Endothelial cell of umbilical vein (primary cell): Measurements from ENCODE around the gene NLE1. TPM values are rescaled to one million over a fixed set of nuclear protein-coding genes. Genes with fewer than 3 reads are reported as not detected.

ENCODE experiments used
- BruUV-seq: library from RNA; stranded (reverse); fragments of 400-500 nt; replicated peaks from 2 replicates; lab custom pipeline; 2021; lab: Mats Ljungman, UMichigan
- CTCF ChIA-PET: fragments of 300-600, 350-600 bp; sonication (Branson Sonifier 250); formaldehyde crosslinking; loops from one replicate; lab custom pipeline; 2021; ENCODE audit warnings: antibody characterized with exemption, inconsistent platforms; lab: Charles Lee
- POLR2A ChIA-PET: fragments of 300-600, 350-600 bp; sonication (Branson Sonifier 250); formaldehyde crosslinking; loops from one replicate; lab custom pipeline; 2021; ENCODE audit warnings: antibody characterized with exemption, inconsistent platforms; lab: Charles Lee
- DNase-seq: peaks from one replicate; pipeline ENCODE4 v3.0.0-alpha.2; 2011; ENCODE audit warnings: low read depth, low spot score
- FAIRE-seq: peaks from 2 replicates; lab custom pipeline; 2011; peaks lifted over from hg19 to GRCh38; lab: Jason Lieb, UNC
- H2AFZ ChIP-seq: 2 replicates; pipeline ENCODE4 v1.6.0; 2012; ENCODE audit warnings: low read depth, low read length, control low read depth, inconsistent platforms
- H3K27ac ChIP-seq: 2 replicates; pipeline ENCODE4 v1.5.1; 2011; ENCODE audit warnings: low read depth, mild to moderate bottlenecking, control low read depth, low read length, moderate library complexity; ENCODE audit not compliant: insufficient read depth
- H3K27me3 ChIP-seq, 2 experiments: 2 replicates each; pipeline versions ENCODE4 v1.6.0 to v1.6.1; 2011; ENCODE audit warnings: low read length in 2 of 2, mixed read lengths in 1 of 2; ENCODE audit not compliant: control insufficient read depth in 2 of 2, insufficient read depth in 2 of 2
- H3K36me3 ChIP-seq, 2 experiments: 2 replicates in 1 of 2; 3 replicates in 1 of 2; pipeline ENCODE4 v1.5.1; 2011; ENCODE audit warnings: low read length in 2 of 2, mild to moderate bottlenecking in 1 of 2, moderate library complexity in 1 of 2; ENCODE audit not compliant: control insufficient read depth in 2 of 2, insufficient read depth in 2 of 2; ENCODE audit errors: extremely low read depth in 1 of 2
- H3K4me1 ChIP-seq: 3 replicates; pipeline ENCODE4 v1.5.1; 2011; ENCODE audit warnings: mild to moderate bottlenecking, low read length; ENCODE audit not compliant: control insufficient read depth, insufficient read depth; ENCODE audit errors: extremely low read depth
- H3K4me2 ChIP-seq: 2 replicates; pipeline ENCODE4 v1.6.1; 2011; ENCODE audit warnings: low read length, control low read depth, mixed read lengths; ENCODE audit not compliant: insufficient read depth
- H3K4me3 ChIP-seq, 3 experiments: fragments of 200-600 bp in 1 of 3; sonication (generic), shearing (Covaris generic) in 1 of 3; replicated peaks in 1 of 3; 2 replicates each; pipeline ENCODE4 v1.5.1; 2011 to 2016; ENCODE audit warnings: control low read depth in 3 of 3, low read length in 3 of 3, mild to moderate bottlenecking in 2 of 3, inconsistent platforms in 1 of 3, low read depth in 1 of 3, moderate library complexity in 1 of 3; ENCODE audit not compliant: insufficient read depth in 1 of 3
- H3K79me2 ChIP-seq: 2 replicates; pipeline ENCODE4 v1.6.0; 2012; ENCODE audit warnings: low read length, inconsistent platforms; ENCODE audit not compliant: control insufficient read depth, insufficient read depth
- H3K9ac ChIP-seq: replicated peaks from 2 replicates; pipeline ENCODE3; 2011; ENCODE audit warnings: low read length, control low read depth; ENCODE audit not compliant: insufficient read depth; ENCODE audit errors: extremely low read depth
- H3K9me1 ChIP-seq: replicated peaks from 3 replicates; pipeline ENCODE4 v1.6.0; 2011; ENCODE audit warnings: mild to moderate bottlenecking, low read length; ENCODE audit not compliant: control insufficient read depth, insufficient read depth; ENCODE audit errors: extremely low read depth
- H3K9me3 ChIP-seq: replicated peaks from 2 replicates; pipeline ENCODE4 v1.5.1; 2012; ENCODE audit warnings: low read length, inconsistent platforms; ENCODE audit not compliant: control insufficient read depth, insufficient read depth
- H4K20me1 ChIP-seq: replicated peaks from 2 replicates; pipeline ENCODE3; 2011; ENCODE audit warnings: mild to moderate bottlenecking, low read length; ENCODE audit not compliant: control insufficient read depth, insufficient read depth; ENCODE audit errors: extremely low read depth
- EZH2 ChIP-seq: IDR thresholded peaks from 2 replicates; pipeline ENCODE4 v1.6.1; 2012; ENCODE audit warnings: borderline replicate concordance, low read depth, mild to moderate bottlenecking, moderate library complexity, low read length, inconsistent platforms; ENCODE audit not compliant: severe bottlenecking
- FOS ChIP-seq: IDR thresholded peaks from 2 replicates; pipeline ENCODE4 v1.6.1; 2011; ENCODE audit warnings: mild to moderate bottlenecking, low read length, moderate library complexity, borderline replicate concordance; ENCODE audit not compliant: insufficient read depth
- GATA2 ChIP-seq: IDR thresholded peaks from 2 replicates; pipeline ENCODE4 v1.7.0; 2011; ENCODE audit warnings: low read depth, mild to moderate bottlenecking, moderate library complexity, mixed read lengths, low read length; ENCODE audit not compliant: insufficient read length, insufficient read depth
- JUN ChIP-seq: IDR thresholded peaks from 2 replicates; pipeline ENCODE4 v1.6.1; 2011; ENCODE audit warnings: borderline replicate concordance, low read depth; ENCODE audit not compliant: insufficient read length, insufficient read depth
- POLR2A ChIP-seq: IDR thresholded peaks from 2 replicates; pipeline ENCODE4 v1.6.1; 2012; ENCODE audit warnings: low read depth, mild to moderate bottlenecking, control low read depth, low read length
- POLR2AphosphoS5 ChIP-seq: IDR thresholded peaks from 2 replicates; pipeline ENCODE4 v1.6.1; 2012; ENCODE audit warnings: low read depth, mild to moderate bottlenecking, control low read depth, low read length, moderate library complexity; ENCODE audit not compliant: insufficient read depth
- dilution Hi-C: fragments of 300-500 bp; cut with MboI; formaldehyde crosslinking; loops from one replicate; pipeline ENCODE4 v1.15.0; 2019; ENCODE audit warnings: low sequenced_read_pairs; ENCODE audit not compliant: extremely low pct_ligation_motif_present
- intact Hi-C: fragments of 100-400 bp; cut with micrococcal nuclease; formaldehyde crosslinking; loops from one replicate; pipeline ENCODE4 v1.10.0; 2022
- polyA plus RNA-seq, 4 experiments: library from polyadenylated mRNA; depleted of rRNA in 3 of 4; stranded (reverse) in 3 of 4; unstranded in 1 of 4; fragments of >200 nt; gene quantifications; 2 replicates each; pipeline versions ENCODE4 v1.2.1 to v1.2.3, GENCODE V29; 2011 to 2012; ENCODE audit warnings: missing spikeins in 1 of 4
- total RNA-seq: library from RNA; stranded (reverse); gene quantifications from 2 replicates; pipeline ENCODE4 v1.2.3, GENCODE V29; 2021
- TF ChIP-seq, protein P1 (sequence below): IDR thresholded peaks from 2 replicates; pipeline ENCODE4 v1.6.1; 2011; ENCODE audit not compliant: insufficient read depth, insufficient read length
- TF ChIP-seq, protein P2 (sequence below), 2 donors: IDR thresholded peaks; 1 replicate in 1 of 2; 2 replicates in 1 of 2; pipeline ENCODE4 v1.5.1; 2011; ENCODE audit warnings: low read length in 2 of 2, mild to moderate bottlenecking in 2 of 2, moderate library complexity in 2 of 2, control low read depth in 1 of 2, inconsistent platforms in 1 of 2, low read depth in 1 of 2; ENCODE audit not compliant: insufficient read depth in 1 of 2; ENCODE audit errors: extremely low read depth in 1 of 2

NLE1 gene
- total and polyA plus RNA-seq, 2 donors (not counting 3 experiments of a cell fraction or from before 2014, with no cell fraction given): 19.1 to 22.8 TPM

DNA sequence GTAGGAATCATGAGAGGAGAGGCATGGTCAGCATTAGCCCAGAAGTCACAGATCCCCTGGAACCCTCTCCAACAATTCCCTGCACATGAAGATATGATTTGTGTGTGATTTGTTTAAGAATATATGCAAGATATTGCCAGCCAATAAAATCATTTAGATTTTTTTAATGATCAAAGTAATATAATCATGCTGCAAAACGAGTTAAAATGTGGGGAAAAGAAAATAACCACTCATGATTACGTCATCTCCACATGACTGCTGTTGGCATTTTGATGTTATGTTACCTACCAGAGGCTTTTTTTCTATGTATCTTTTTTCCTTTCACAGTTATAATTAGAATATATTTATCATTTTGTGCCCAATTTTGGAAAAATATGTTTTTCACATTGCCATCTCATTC lies 29.7 kb upstream of the NLE1 start:
- Histone ChIP-seq H3K27ac (no peak overlapping the region), H3K4me3 (no peak overlapping the region), H3K4me2 (no peak overlapping the region), H3K36me3 (no peaks in the 10 kb centered on the region), H3K9me3 (no peaks in the 10 kb centered on the region), H3K9ac (no peak overlapping the region), H3K79me2 (no peaks in the 10 kb centered on the region), H4K20me1 (no peaks in the 10 kb centered on the region), H3K9me1 (no peaks in the 10 kb centered on the region), H3K4me1 (no peaks in the 10 kb centered on the region), H3K27me3 (peaks cover 0 to 3% of the 10 kb centered on the region in 2 experiments), H2AFZ (no peak overlapping the region)
- TF ChIP-seq, protein P1, sequence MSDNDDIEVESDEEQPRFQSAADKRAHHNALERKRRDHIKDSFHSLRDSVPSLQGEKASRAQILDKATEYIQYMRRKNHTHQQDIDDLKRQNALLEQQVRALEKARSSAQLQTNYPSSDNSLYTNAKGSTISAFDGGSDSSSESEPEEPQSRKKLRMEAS: no peak
- TF ChIP-seq, protein P2, sequence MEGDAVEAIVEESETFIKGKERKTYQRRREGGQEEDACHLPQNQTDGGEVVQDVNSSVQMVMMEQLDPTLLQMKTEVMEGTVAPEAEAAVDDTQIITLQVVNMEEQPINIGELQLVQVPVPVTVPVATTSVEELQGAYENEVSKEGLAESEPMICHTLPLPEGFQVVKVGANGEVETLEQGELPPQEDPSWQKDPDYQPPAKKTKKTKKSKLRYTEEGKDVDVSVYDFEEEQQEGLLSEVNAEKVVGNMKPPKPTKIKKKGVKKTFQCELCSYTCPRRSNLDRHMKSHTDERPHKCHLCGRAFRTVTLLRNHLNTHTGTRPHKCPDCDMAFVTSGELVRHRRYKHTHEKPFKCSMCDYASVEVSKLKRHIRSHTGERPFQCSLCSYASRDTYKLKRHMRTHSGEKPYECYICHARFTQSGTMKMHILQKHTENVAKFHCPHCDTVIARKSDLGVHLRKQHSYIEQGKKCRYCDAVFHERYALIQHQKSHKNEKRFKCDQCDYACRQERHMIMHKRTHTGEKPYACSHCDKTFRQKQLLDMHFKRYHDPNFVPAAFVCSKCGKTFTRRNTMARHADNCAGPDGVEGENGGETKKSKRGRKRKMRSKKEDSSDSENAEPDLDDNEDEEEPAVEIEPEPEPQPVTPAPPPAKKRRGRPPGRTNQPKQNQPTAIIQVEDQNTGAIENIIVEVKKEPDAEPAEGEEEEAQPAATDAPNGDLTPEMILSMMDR (IDR thresholded peaks at IDR 0.05; ENCODE audit: extremely low read depth in 1 of 2, insufficient read depth in 1 of 2, low read depth in 1 of 2, low read length in 2 of 2): no peak
- TF ChIP-seq EZH2: no peak
- TF ChIP-seq POLR2AphosphoS5: no peak
- TF ChIP-seq POLR2A: no peak
- no peak for TF ChIP-seq GATA2
- no peak for TF ChIP-seq FOS
- no peak for TF ChIP-seq JUN
- no TSS peak for BruUV-seq
- ChIA-PET CTCF (interaction anchor here (0.6 to 5.9 kb wide), 5 partner anchors 29 to 575 kb away, joined by 3 to 186 read pairs (median 6); partner anchors contain the start of genes SLFN12L and SLFN5), POLR2A (no interaction called here)
- DNase-seq: no peak
- intact Hi-C loops: loop anchor here (1.0 to 10.0 kb wide), 6 partner anchors 70 to 575 kb away; partner anchors contain the start of genes SLFN12 and SLFN5
- no peak for FAIRE-seq
- dilution Hi-C loops: no loop called here
